ENCODE measurements around the gene SEC14L3.

SEC14L3 gene

DNA sequence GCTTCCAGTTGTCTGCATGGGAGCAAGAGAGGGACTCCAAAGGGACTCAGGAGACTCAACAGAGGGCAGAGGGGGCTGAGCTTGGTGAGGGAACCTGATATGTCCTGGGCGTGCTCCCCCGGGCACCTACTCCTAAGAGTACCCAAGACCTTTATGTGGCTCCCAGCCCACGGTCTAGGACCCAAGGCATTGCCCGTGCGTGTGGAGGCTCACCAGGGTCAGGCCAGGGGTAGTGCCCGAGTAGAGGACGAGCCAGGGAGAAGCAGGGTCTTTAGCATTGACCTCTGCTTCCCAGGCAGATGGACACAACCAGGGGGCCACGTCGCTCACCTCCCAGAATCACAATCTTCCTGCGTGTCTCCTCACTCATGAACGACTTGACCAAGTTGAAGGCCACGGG lies 20.3 kb upstream of the SEC14L3 start:
- POLR2A ChIA-PET, result no interaction called here
- TF ChIP-seq CTBP1 (IDR thresholded peaks at IDR 0.05; ENCODE audit: borderline replicate concordance) (no peak), HDGF (IDR thresholded peaks at IDR 0.05; ENCODE audit: borderline replicate concordance) (no peak), FOXA1 (IDR thresholded peaks at IDR 0.05) (no peak), L3MBTL2 (conservative IDR thresholded peaks at IDR 0.05) (no peak), FOXK2 (IDR thresholded peaks at IDR 0.05) (no peak), NFRKB (IDR thresholded peaks at IDR 0.05) (no peak), ARNT (IDR thresholded peaks at IDR 0.05) (no peak), BHLHE40 (IDR thresholded peaks at IDR 0.05; ENCODE audit: borderline replicate concordance) (no peak), ZNF384 (IDR thresholded peaks at IDR 0.05) (no peak), SUZ12 (IDR thresholded peaks at IDR 0.05) (no peak), SP1 (IDR thresholded peaks at IDR 0.05) (no peak), FOXM1 (IDR thresholded peaks at IDR 0.05; ENCODE audit: borderline replicate concordance) (no peak), TARDBP (IDR thresholded peaks at IDR 0.05) (no peak), LEF1 (IDR thresholded peaks at IDR 0.05; ENCODE audit: borderline replicate concordance) (no peak), PKNOX1 (IDR thresholded peaks at IDR 0.05) (no peak), ELF4 (IDR thresholded peaks at IDR 0.05) (no peak)
- DNase-seq (ENCODE audit: extremely low spot score), result no peak
- CTCF ChIA-PET, result no interaction called here

- ChIA-PET CTCF (interaction anchor here (0.7 to 1.4 kb wide), 3 partner anchors 11 to 564 kb away, joined by 3 to 5 read pairs (median 3); no protein-coding TSS in a partner anchor), POLR2A (no interaction called here)
- no peak for DNase-seq (ENCODE audit: extremely low spot score)
- no peak for TF ChIP-seq ARNT (IDR thresholded peaks at IDR 0.05)
- no peak for TF ChIP-seq TARDBP (IDR thresholded peaks at IDR 0.05)
- TF ChIP-seq FOXK2 (IDR thresholded peaks at IDR 0.05), result no peak
- TF ChIP-seq FOXM1 (IDR thresholded peaks at IDR 0.05; ENCODE audit: borderline replicate concordance), result no peak
- TF ChIP-seq HDGF (IDR thresholded peaks at IDR 0.05; ENCODE audit: borderline replicate concordance), result no peak
- no peak for TF ChIP-seq PKNOX1 (IDR thresholded peaks at IDR 0.05)
- no peak for TF ChIP-seq SP1 (IDR thresholded peaks at IDR 0.05)
- TF ChIP-seq L3MBTL2 (conservative IDR thresholded peaks at IDR 0.05), result no peak
- TF ChIP-seq LEF1 (IDR thresholded peaks at IDR 0.05; ENCODE audit: borderline replicate concordance), result no peak
- no peak for TF ChIP-seq NFRKB (IDR thresholded peaks at IDR 0.05)
- TF ChIP-seq SUZ12 (IDR thresholded peaks at IDR 0.05), result no peak
- TF ChIP-seq CTBP1 (IDR thresholded peaks at IDR 0.05; ENCODE audit: borderline replicate concordance), result no peak
- no peak for TF ChIP-seq ZNF384 (IDR thresholded peaks at IDR 0.05)
- no peak for TF ChIP-seq FOXA1 (IDR thresholded peaks at IDR 0.05)
- no peak for TF ChIP-seq BHLHE40 (IDR thresholded peaks at IDR 0.05; ENCODE audit: borderline replicate concordance)
Measured at GRCh38 chr22:30491381-30491780, 19.6 kb upstream of the SEC14L3 start.

GRCh38 chr22:30490399-30490798 lies 18.6 kb upstream of the SEC14L3 start:
- POLR2A ChIA-PET, result interaction anchor here (0.6 kb wide), 1 partner anchor 101 kb away, joined by 3 read pairs; no protein-coding TSS in a partner anchor
- DNase-seq (ENCODE audit: extremely low spot score), result peak; percentile 50
- TF ChIP-seq SP1 (IDR thresholded peaks at IDR 0.05) (no peak), ARNT (IDR thresholded peaks at IDR 0.05) (no peak), LEF1 (IDR thresholded peaks at IDR 0.05; ENCODE audit: borderline replicate concordance) (no peak), CTBP1 (IDR thresholded peaks at IDR 0.05; ENCODE audit: borderline replicate concordance) (no peak), SUZ12 (IDR thresholded peaks at IDR 0.05) (no peak), NFRKB (IDR thresholded peaks at IDR 0.05) (no peak), FOXK2 (IDR thresholded peaks at IDR 0.05) (no peak), ELF4 (IDR thresholded peaks at IDR 0.05) (no peak), PKNOX1 (IDR thresholded peaks at IDR 0.05) (no peak), ZNF384 (IDR thresholded peaks at IDR 0.05) (no peak), TARDBP (IDR thresholded peaks at IDR 0.05) (no peak), FOXA1 (IDR thresholded peaks at IDR 0.05) (no peak), FOXM1 (IDR thresholded peaks at IDR 0.05; ENCODE audit: borderline replicate concordance) (no peak), L3MBTL2 (conservative IDR thresholded peaks at IDR 0.05) (no peak), BHLHE40 (IDR thresholded peaks at IDR 0.05; ENCODE audit: borderline replicate concordance) (no peak), HDGF (IDR thresholded peaks at IDR 0.05; ENCODE audit: borderline replicate concordance) (no peak)
- CTCF ChIA-PET, result interaction anchor here (1.1 to 1.4 kb wide), 3 partner anchors 12 to 45 kb away, joined by 3 to 5 read pairs (median 3); no protein-coding TSS in a partner anchor

- TF ChIP-seq FOXK2 (IDR thresholded peaks at IDR 0.05), result no peak
- no peak for TF ChIP-seq FOXM1 (IDR thresholded peaks at IDR 0.05; ENCODE audit: borderline replicate concordance)
- no peak for TF ChIP-seq L3MBTL2 (conservative IDR thresholded peaks at IDR 0.05)
- no peak for TF ChIP-seq ARNT (IDR thresholded peaks at IDR 0.05)
- TF ChIP-seq FOXA1 (IDR thresholded peaks at IDR 0.05), result no peak
- CTCF ChIA-PET, result interaction anchor here (0.6 to 1.4 kb wide), 3 partner anchors 8 to 15 kb away, joined by 3 to 5 read pairs (median 4); no protein-coding TSS in a partner anchor
- DNase-seq (ENCODE audit: extremely low spot score), result no peak
- POLR2A ChIA-PET, result no interaction called here
Measured at GRCh38 chr22:30488121-30488520, 16.3 kb upstream of the SEC14L3 start.

DNA sequence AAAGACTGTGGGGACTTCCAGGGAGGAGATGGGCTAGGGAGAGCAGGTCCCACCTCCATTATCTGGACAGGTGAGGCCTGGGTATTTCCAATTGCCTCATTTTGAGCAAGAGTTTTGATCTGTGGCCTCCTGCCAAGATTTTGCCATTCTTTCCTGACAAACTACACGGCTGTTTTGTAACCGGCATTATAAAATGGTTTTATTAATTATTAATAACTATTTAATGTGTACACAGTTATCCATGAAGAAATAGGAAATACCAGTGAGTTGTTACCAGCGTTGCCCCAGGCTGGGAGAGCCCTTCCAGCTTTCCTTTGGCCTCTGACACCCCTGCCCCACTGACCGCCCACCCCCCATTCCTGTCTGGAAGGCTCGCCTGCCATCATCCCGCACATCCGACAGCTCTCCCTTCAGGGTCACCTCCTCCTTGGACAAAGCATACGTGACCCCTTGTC lies 14.9 kb upstream of the SEC14L3 start:
- POLR2A ChIA-PET, result interaction anchor here (1.1 kb wide), 1 partner anchor 42 kb away, joined by 3 read pairs; no protein-coding TSS in a partner anchor
- TF ChIP-seq BHLHE40 (IDR thresholded peaks at IDR 0.05; ENCODE audit: borderline replicate concordance), result no peak
- TF ChIP-seq FOXK2 (IDR thresholded peaks at IDR 0.05), result no peak
- no peak for TF ChIP-seq FOXA1 (IDR thresholded peaks at IDR 0.05)
- TF ChIP-seq SP1 (IDR thresholded peaks at IDR 0.05), result no peak
- no peak for TF ChIP-seq PKNOX1 (IDR thresholded peaks at IDR 0.05)
- TF ChIP-seq ZNF384 (IDR thresholded peaks at IDR 0.05), result no peak
- TF ChIP-seq FOXM1 (IDR thresholded peaks at IDR 0.05; ENCODE audit: borderline replicate concordance), result no peak
- TF ChIP-seq SUZ12 (IDR thresholded peaks at IDR 0.05), result no peak
- no peak for TF ChIP-seq CTBP1 (IDR thresholded peaks at IDR 0.05; ENCODE audit: borderline replicate concordance)
- no peak for TF ChIP-seq NFRKB (IDR thresholded peaks at IDR 0.05)
- TF ChIP-seq ELF4 (IDR thresholded peaks at IDR 0.05), result no peak
- TF ChIP-seq TARDBP (IDR thresholded peaks at IDR 0.05), result no peak
- TF ChIP-seq HDGF (IDR thresholded peaks at IDR 0.05; ENCODE audit: borderline replicate concordance), result no peak
- no peak for TF ChIP-seq ARNT (IDR thresholded peaks at IDR 0.05)
- TF ChIP-seq L3MBTL2 (conservative IDR thresholded peaks at IDR 0.05), result no peak
- TF ChIP-seq LEF1 (IDR thresholded peaks at IDR 0.05; ENCODE audit: borderline replicate concordance), result no peak
- CTCF ChIA-PET, result interaction anchor here (0.7 to 1.0 kb wide), 2 partner anchors 27 to 62 kb away, joined by 5 to 7 read pairs; no protein-coding TSS in a partner anchor
- DNase-seq (ENCODE audit: extremely low spot score), result no peak
